Measurements from ENCODE around the gene ADAMTSL3.

ADAMTSL3 gene

DNA sequence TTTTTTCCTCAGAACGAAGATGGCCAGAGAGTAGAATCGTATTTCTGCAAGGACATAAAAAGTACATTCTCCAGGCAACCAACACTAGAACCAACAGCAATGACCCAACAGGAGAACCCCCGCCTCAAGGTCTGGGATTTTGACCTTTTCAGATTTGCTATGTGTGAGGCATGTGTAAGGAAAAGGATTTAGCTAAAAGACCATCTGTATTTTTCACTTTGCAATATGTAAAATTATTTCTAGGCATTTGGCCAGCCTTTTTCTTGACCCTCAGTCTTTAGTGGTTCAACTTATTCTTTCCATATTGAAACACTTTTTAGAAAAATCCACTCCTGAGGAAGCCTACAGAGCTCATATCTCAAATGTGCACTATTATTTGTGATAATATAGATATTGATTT is 362.4 kb downstream of the ADAMTSL3 start:
- TF ChIP-seq, protein P1, sequence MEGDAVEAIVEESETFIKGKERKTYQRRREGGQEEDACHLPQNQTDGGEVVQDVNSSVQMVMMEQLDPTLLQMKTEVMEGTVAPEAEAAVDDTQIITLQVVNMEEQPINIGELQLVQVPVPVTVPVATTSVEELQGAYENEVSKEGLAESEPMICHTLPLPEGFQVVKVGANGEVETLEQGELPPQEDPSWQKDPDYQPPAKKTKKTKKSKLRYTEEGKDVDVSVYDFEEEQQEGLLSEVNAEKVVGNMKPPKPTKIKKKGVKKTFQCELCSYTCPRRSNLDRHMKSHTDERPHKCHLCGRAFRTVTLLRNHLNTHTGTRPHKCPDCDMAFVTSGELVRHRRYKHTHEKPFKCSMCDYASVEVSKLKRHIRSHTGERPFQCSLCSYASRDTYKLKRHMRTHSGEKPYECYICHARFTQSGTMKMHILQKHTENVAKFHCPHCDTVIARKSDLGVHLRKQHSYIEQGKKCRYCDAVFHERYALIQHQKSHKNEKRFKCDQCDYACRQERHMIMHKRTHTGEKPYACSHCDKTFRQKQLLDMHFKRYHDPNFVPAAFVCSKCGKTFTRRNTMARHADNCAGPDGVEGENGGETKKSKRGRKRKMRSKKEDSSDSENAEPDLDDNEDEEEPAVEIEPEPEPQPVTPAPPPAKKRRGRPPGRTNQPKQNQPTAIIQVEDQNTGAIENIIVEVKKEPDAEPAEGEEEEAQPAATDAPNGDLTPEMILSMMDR (IDR thresholded peaks at IDR 0.05; ENCODE audit: borderline replicate concordance, control extremely low read depth, extremely low read depth, insufficient read depth, missing control alignments): no peak
- in situ Hi-C loops (cut with MboI; ENCODE audit: low sequenced_read_pairs, unreplicated experiment): loop anchor here (25.0 kb wide), 1 partner anchor 279 kb away; no protein-coding TSS in a partner anchor
- no peak for DNase-seq (ENCODE audit: low spot score)

DNA sequence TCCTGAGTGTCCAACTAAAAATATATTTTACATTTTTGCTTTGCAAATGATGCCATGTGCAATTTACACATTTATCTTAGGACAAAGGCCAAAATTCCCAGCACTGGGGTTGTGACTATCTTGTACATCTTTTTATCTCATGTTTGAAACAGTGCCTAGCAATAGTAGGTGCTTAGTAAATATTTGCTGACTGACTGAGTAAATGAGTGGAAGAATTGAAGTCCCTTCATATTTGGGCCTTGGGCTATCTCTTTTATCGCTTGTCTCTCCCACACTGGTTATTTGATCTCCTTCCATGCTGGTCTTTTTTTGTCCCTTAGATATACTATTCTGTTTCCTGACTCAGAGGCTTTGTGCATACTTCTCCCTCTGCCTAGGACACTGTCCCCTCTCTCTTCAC is 368.6 kb downstream of the ADAMTSL3 start:
- no peak for DNase-seq (ENCODE audit: low spot score)
- TF ChIP-seq, protein P1 (IDR thresholded peaks at IDR 0.05; ENCODE audit: borderline replicate concordance, control extremely low read depth, extremely low read depth, insufficient read depth, missing control alignments): no peak
- in situ Hi-C loops (cut with MboI; ENCODE audit: low sequenced_read_pairs, unreplicated experiment): loop anchor here (10.0 to 25.0 kb wide), 2 partner anchors 285 to 448 kb away; no protein-coding TSS in a partner anchor

DNA sequence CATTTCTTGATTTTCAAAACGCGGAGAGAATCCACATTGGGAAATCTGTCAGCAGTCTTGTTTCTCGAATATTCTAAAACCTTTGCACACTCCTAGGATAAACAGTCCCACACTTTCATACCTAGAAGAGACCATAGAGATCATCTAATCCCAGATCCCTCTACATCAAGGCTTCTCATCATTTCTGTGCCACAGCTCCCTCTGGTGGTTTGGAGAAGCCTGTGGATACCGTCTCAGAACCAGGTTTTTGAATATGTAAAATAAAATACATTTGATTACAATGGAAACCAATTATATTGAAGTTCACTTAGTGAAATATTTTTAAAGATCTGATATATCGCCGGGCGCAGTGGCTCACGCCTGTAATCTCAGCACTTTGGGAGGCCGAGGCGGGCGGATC is 369.7 kb downstream of the ADAMTSL3 start:
- in situ Hi-C loops (cut with MboI; ENCODE audit: low sequenced_read_pairs, unreplicated experiment): loop anchor here (10.0 to 25.0 kb wide), 2 partner anchors 286 to 449 kb away; no protein-coding TSS in a partner anchor
- TF ChIP-seq, protein P1 (IDR thresholded peaks at IDR 0.05; ENCODE audit: borderline replicate concordance, control extremely low read depth, extremely low read depth, insufficient read depth, missing control alignments): peak; percentile 24
- DNase-seq (ENCODE audit: low spot score): peak; percentile 55

DNA sequence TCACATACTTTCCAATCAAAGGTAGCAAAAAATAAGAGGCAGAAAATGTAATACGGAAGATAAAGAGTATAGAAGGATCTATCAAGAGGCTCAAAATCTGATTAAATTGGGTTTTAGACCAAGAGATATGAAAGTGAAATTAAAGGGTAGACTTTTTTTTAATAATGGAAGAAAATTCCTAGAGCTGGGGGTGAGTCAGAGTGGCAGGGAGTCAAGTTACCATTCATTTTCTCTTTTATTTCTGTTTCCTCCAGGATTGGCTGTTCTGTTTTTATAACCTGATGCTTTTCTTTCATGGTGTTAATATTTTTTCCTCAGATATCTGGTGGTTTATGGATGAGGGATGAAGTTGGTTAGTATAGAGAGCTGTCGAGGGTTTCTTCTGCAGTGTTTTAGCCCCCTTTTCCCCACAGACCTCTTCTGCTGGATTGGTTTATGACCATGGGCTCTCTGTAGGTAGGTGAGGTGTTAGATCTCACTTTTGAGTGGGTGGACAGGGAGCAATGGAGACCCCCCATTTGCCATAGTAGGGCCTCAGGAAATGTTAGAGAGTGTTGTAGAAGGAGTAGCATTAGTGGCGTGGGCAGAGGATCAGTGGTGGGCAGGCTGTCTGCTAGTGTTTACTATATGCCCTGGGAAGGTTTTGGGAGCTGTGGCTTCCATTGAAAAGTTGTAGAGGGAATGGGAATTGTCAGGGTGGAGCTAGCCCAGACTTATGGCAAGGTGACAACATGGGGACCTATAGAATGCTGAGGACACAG is 380.1 kb downstream of the ADAMTSL3 start:
- no peak for DNase-seq (ENCODE audit: low spot score)
- in situ Hi-C loops (cut with MboI; ENCODE audit: low sequenced_read_pairs, unreplicated experiment): no loop called here
- TF ChIP-seq, protein P1 (IDR thresholded peaks at IDR 0.05; ENCODE audit: borderline replicate concordance, control extremely low read depth, extremely low read depth, insufficient read depth, missing control alignments): no peak

DNA sequence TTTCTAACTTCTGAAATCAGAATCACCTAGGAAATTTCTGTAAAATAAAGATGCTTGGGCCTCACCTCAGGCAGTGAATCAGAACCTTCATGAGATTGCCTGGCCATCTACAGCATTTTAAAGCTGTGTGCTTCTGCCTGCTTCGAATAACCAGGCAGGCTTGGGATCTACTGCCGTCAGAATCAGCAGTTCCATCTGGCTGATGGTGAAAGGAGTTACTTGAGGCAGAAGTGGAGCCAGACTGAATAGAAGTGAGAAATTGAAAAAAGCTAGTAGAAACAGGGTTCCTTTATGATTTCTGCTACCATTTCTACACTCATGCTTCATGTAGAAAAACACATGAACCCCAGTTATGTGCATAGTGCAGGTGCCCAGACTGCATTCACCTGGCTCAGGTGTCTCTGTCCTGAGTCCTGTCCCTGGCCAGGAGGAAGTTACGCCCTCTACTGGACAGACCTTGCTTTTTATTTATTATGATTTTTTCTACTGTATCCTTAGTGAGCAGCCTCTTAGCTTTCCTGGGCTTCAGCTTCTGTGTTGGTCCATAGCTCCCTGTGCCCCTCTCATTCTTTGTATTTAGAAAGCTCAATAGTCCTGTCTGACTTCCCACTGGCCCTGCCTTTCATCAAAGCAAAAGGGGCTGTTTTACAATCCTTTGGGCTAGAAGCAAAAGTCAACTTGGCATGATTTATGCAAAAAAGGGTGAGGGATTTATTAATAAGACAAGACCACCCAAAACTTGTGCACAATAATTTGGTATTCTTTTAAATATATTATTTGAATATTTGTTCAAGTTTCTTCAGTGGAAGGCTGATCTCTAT is 380.9 kb downstream of the ADAMTSL3 start:
- in situ Hi-C loops (cut with MboI; ENCODE audit: low sequenced_read_pairs, unreplicated experiment): no loop called here
- DNase-seq (ENCODE audit: low spot score): peak; percentile 34
- TF ChIP-seq, protein P1 (IDR thresholded peaks at IDR 0.05; ENCODE audit: borderline replicate concordance, control extremely low read depth, extremely low read depth, insufficient read depth, missing control alignments): peak; percentile 33

DNA sequence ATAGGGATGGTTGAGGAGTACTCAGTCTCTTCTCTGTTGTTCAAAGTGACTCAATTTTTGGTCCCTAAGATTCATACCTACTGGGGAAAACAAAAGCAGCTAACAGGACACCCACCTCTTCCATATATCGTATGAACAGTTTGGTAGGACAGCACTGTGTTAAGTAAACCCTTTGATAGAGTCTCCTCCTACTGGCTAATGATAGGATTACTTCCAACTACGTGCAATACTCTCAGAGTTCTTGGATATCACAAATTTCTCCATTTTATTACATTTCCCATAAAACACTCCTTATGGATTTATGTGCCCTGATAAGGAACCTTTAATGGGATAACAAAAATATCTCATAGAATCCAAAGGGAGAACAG is 381.5 kb downstream of the ADAMTSL3 start:
- DNase-seq (ENCODE audit: low spot score): peak; percentile 31
- TF ChIP-seq, protein P1 (IDR thresholded peaks at IDR 0.05; ENCODE audit: borderline replicate concordance, control extremely low read depth, extremely low read depth, insufficient read depth, missing control alignments): peak; percentile 32
- in situ Hi-C loops (cut with MboI; ENCODE audit: low sequenced_read_pairs, unreplicated experiment): no loop called here

All from GM13976 (cell line).